ENCODE results near the gene ATG9B. TPM values are rescaled to one million over a fixed set of nuclear protein-coding genes. Genes with fewer than 3 reads are reported as not detected.

ATG9B gene
- total and polyA plus RNA-seq, 2 donors (not counting 1 experiment from before 2014, with no cell fraction given), result 5.1 to 7.2 TPM

GRCh38 chr7:150970424-150970823, 53.9 kb downstream of the ATG9B start:
- Histone ChIP-seq H3K27me3 (replicated peaks in 1 of 4; ENCODE audit: control extremely low read depth in 1 of 4, control insufficient read depth in 3 of 4, insufficient read depth in 4 of 4, low read length in 3 of 4) (peaks cover 0 to 6% (median 2%) of the 10 kb centered on the region in 4 experiments), H2AFZ (ENCODE audit: insufficient read depth, low read depth, low read length, poor library complexity, severe bottlenecking) (no peak overlapping the region), H3K9ac (ENCODE audit: low read length) (no peak overlapping the region), H3K4me2 (replicated peaks; ENCODE audit: low read depth, low read length, poor library complexity, severe bottlenecking) (no peak overlapping the region), H3K4me3 (ENCODE audit: control extremely low read depth in 1 of 5, extremely low read depth in 1 of 5, insufficient read depth in 1 of 5, low read depth in 2 of 5, low read length in 4 of 5) (no peak overlapping the region), H3K79me2 (ENCODE audit: control insufficient read depth, insufficient read depth, low read length) (no peaks in the 10 kb centered on the region), H4K20me1 (ENCODE audit: control insufficient read depth, insufficient read depth, low read length, poor library complexity, severe bottlenecking) (no peaks in the 10 kb centered on the region), H3K9me3 (ENCODE audit: control extremely low read depth in 1 of 3, control insufficient read depth in 2 of 3, insufficient read depth in 1 of 3, low read length in 2 of 3) (peaks cover 0 to 8% (median 0%) of the 10 kb centered on the region in 3 donors), H3K4me1 (ENCODE audit: control insufficient read depth in 2 of 2, insufficient read depth in 2 of 2, low read length in 2 of 2) (peaks cover 12 to 16% of the 10 kb centered on the region in 2 donors), H3K27ac (ENCODE audit: low read length in 2 of 2) (no peak overlapping the region), H3K36me3 (replicated peaks in 1 of 2; ENCODE audit: control extremely low read depth in 1 of 2, control insufficient read depth in 1 of 2, extremely low read depth in 1 of 2, insufficient read depth in 2 of 2, low read length in 1 of 2) (no peaks in the 10 kb centered on the region)
- TF ChIP-seq CTCF (IDR thresholded peaks at IDR 0.05) (no peak), EZH2 (IDR thresholded peaks at IDR 0.05; ENCODE audit: borderline replicate concordance, insufficient read depth, low read depth, low read length, poor library complexity, severe bottlenecking) (no peak)
- POLR2A ChIA-PET, result no interaction called here
- intact Hi-C loops (cut with micrococcal nuclease), result no loop called here
- H3K27me3 Mint-ChIP-seq, result peaks cover 18% of the 10 kb centered on the region
- peaks cover 22% of the 10 kb centered on the region for H3K4me1 Mint-ChIP-seq
- 85% methylated on average over 8 of the region's 11 CpGs for WGBS (ENCODE audit: insufficient coverage)
- no peak for ATAC-seq (ENCODE audit: low read depth)
- no peak for DNase-seq
- CTCF ChIA-PET, result interaction anchor here (1.4 to 3.1 kb wide), 2 partner anchors 15 to 49 kb away, joined by 3 to 8 read pairs; no protein-coding TSS in a partner anchor
- no peaks in the 10 kb centered on the region for H3K9me3 Mint-ChIP-seq (ENCODE audit: insufficient read depth)
- H3K27ac Mint-ChIP-seq, result no peak overlapping the region
- no peak overlapping the region for H3K4me3 Mint-ChIP-seq

DNA sequence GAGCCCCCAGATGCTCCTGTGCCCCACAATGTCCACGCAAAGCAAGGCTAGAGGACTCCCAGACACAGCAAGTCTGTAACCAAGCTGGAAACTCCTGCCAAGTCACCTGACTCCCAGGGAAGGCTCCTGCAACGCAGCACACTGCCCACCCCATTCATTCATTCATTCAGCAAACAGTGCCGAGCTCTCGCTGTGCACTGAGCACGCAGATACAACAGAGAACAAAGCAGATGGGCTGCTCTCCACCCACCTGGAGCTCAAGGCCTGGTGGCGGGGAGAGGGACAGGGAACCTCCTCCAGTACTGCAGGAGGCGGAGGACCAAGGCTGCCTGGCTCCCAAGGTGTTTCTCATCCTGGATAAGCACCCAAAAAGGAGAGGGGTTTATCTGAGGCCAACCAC, 54.8 kb downstream of the ATG9B start:
- Mint-ChIP-seq H3K9me3 (ENCODE audit: insufficient read depth) (no peaks in the 10 kb centered on the region), H3K27me3 (peaks cover 17% of the 10 kb centered on the region), H3K4me3 (no peak overlapping the region), H3K27ac (peak overlapping the region; percentile 15), H3K4me1 (peaks cover 17% of the 10 kb centered on the region)
- Histone ChIP-seq H3K4me2 (replicated peaks; ENCODE audit: low read depth, low read length, poor library complexity, severe bottlenecking) (no peak overlapping the region), H3K36me3 (replicated peaks in 1 of 2; ENCODE audit: control extremely low read depth in 1 of 2, control insufficient read depth in 1 of 2, extremely low read depth in 1 of 2, insufficient read depth in 2 of 2, low read length in 1 of 2) (no peaks in the 10 kb centered on the region), H3K4me3 (ENCODE audit: control extremely low read depth in 1 of 5, extremely low read depth in 1 of 5, insufficient read depth in 1 of 5, low read depth in 2 of 5, low read length in 4 of 5) (no peak overlapping the region), H2AFZ (ENCODE audit: insufficient read depth, low read depth, low read length, poor library complexity, severe bottlenecking) (no peak overlapping the region), H3K9ac (ENCODE audit: low read length) (no peak overlapping the region), H3K4me1 (ENCODE audit: control insufficient read depth in 2 of 2, insufficient read depth in 2 of 2, low read length in 2 of 2) (peaks cover 8 to 12% of the 10 kb centered on the region in 2 donors), H3K9me3 (ENCODE audit: control extremely low read depth in 1 of 3, control insufficient read depth in 2 of 3, insufficient read depth in 1 of 3, low read length in 2 of 3) (peaks cover 0 to 8% (median 0%) of the 10 kb centered on the region in 3 donors), H4K20me1 (ENCODE audit: control insufficient read depth, insufficient read depth, low read length, poor library complexity, severe bottlenecking) (no peaks in the 10 kb centered on the region), H3K27me3 (replicated peaks in 1 of 4; ENCODE audit: control extremely low read depth in 1 of 4, control insufficient read depth in 3 of 4, insufficient read depth in 4 of 4, low read length in 3 of 4) (peaks cover 0 to 12% (median 0%) of the 10 kb centered on the region in 4 experiments), H3K27ac (ENCODE audit: low read length in 2 of 2) (no peak overlapping the region), H3K79me2 (ENCODE audit: control insufficient read depth, insufficient read depth, low read length) (no peaks in the 10 kb centered on the region)
- ChIA-PET POLR2A (no interaction called here), CTCF (interaction anchor here (1.0 to 3.1 kb wide), 3 partner anchors 16 to 50 kb away, joined by 3 to 8 read pairs (median 3); no protein-coding TSS in a partner anchor)
- no peak for DNase-seq
- intact Hi-C loops (cut with micrococcal nuclease), result no loop called here
- TF ChIP-seq EZH2 (IDR thresholded peaks at IDR 0.05; ENCODE audit: borderline replicate concordance, insufficient read depth, low read depth, low read length, poor library complexity, severe bottlenecking) (no peak), CTCF (IDR thresholded peaks at IDR 0.05) (no peak)
- 85% methylated on average over 6 of the region's 7 CpGs for WGBS (ENCODE audit: insufficient coverage)
- no peak for ATAC-seq (ENCODE audit: low read depth)
